Measurements from ENCODE around the gene NEURL3.

GRCh38 chr2:96546321-96546720 is 41.2 kb upstream of the NEURL3 start:
- no peak for TF ChIP-seq EZH2 (IDR thresholded peaks at IDR 0.05; ENCODE audit: borderline replicate concordance, low read depth, low read length, severe bottlenecking)
- TF ChIP-seq POLR2A (IDR thresholded peaks at IDR 0.05; ENCODE audit: low read depth, low read length), result no peak

All from endothelial cell of umbilical vein (primary cell).